ENCODE measurements around the gene PDXDC1.
"Not testable (repeated sequence)": the region's sequence is repeated elsewhere in the genome, so short reads cannot be mapped to it uniquely, and the experiment has no call there.

The PDXDC1 gene, protein sequence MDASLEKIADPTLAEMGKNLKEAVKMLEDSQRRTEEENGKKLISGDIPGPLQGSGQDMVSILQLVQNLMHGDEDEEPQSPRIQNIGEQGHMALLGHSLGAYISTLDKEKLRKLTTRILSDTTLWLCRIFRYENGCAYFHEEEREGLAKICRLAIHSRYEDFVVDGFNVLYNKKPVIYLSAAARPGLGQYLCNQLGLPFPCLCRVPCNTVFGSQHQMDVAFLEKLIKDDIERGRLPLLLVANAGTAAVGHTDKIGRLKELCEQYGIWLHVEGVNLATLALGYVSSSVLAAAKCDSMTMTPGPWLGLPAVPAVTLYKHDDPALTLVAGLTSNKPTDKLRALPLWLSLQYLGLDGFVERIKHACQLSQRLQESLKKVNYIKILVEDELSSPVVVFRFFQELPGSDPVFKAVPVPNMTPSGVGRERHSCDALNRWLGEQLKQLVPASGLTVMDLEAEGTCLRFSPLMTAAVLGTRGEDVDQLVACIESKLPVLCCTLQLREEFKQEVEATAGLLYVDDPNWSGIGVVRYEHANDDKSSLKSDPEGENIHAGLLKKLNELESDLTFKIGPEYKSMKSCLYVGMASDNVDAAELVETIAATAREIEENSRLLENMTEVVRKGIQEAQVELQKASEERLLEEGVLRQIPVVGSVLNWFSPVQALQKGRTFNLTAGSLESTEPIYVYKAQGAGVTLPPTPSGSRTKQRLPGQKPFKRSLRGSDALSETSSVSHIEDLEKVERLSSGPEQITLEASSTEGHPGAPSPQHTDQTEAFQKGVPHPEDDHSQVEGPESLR

DNA sequence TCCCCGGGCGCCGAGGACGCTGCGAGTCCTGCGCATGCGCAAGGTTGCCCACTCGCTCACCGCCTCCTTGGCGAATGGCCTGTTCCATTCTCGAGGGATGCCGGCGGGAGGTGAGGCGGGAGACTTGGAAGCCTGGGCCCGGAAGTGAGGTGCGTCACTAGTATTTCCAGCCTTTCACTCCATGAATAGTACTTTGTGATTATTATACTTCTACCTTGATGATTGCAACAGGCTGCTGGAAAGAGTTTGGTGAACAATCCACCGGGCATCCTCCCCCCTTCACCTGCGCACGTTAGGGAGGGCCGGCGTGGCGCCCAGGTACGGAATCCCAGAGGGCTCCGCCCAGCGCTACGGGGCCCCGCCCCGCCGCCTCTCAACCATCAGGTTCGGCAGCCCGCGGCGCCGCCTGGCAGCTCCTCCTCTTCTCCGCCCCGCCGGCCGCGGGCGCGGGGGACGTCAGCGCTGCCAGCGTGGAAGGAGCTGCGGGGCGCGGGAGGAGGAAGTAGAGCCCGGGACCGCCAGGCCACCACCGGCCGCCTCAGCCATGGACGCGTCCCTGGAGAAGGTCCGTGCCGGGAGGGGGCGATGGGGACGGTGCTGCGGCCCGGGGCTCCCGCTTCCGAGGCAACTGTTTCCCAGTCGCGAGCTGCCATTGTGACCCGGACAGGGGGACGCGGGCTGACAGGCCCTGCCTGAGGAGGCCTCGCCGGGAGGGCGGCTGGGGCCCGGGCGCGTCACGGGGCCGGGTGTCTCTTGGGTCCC, at the start of gene PDXDC1:
PDXDC1 (plus strand) TSS at position 371 of the 762 bp plus-strand sequence; CDS start at position 545, 174 bp downstream.
- H3K27ac ChIP-seq (ENCODE audit: low read depth, low read length): peak within 1 kb of the TSS; percentile 54
- H3K27me3 ChIP-seq (ENCODE audit: insufficient read depth, low read length); H3K36me3 ChIP-seq (ENCODE audit: insufficient read depth, low read length); H3K4me1 ChIP-seq (ENCODE audit: control insufficient read depth, insufficient read depth, low read length, unreplicated experiment): not testable (repeated sequence)
- H3K79me2 ChIP-seq (ENCODE audit: control insufficient read depth, insufficient read depth, low read length, unreplicated experiment): peaks cover 46% of the 10 kb centered on the region
- peak within 1 kb of the TSS; percentile 45 for H2AFZ ChIP-seq (ENCODE audit: low read length, unreplicated experiment)
- H3K4me3 ChIP-seq (ENCODE audit: low read depth, low read length): peak within 1 kb of the TSS; percentile 90

DNA sequence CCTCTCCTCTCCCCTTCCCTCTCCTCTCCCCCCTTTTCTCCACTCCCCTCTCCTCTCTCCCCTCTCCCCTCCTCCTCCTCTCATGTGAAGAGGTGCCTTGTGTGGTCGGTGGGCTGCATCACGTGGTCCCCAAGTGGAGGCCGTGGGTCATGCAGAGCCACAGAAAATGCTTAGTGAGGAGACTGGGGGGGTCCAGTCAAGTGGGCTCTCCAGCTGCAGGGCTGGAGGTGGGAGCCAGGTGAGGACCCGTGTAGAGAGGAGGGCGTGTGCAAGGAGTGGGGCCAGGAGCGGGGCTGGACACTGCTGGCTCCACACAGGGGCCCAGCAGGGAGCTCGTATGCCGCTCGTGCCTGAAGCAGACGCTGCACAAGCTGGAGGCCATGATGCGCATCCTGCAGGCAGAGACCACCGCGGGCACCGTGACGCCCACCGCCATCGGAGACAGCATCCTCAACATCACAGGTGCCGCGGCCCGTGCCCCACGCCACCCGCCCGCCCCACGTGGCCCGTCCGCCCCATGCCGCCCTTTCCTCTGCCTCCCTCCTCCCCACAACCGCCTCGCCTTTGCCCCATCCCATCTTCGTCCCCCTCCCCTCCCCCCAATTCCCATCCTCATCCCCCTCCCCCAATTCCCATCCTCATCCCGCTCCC, 46.6 kb upstream of the PDXDC1 start:
- not testable (repeated sequence) for H3K4me3 ChIP-seq (ENCODE audit: low read depth, low read length); H3K27me3 ChIP-seq (ENCODE audit: insufficient read depth, low read length); H3K4me1 ChIP-seq (ENCODE audit: control insufficient read depth, insufficient read depth, low read length, unreplicated experiment); H3K79me2 ChIP-seq (ENCODE audit: control insufficient read depth, insufficient read depth, low read length, unreplicated experiment); H3K36me3 ChIP-seq (ENCODE audit: insufficient read depth, low read length); H2AFZ ChIP-seq (ENCODE audit: low read length, unreplicated experiment); H3K27ac ChIP-seq (ENCODE audit: low read depth, low read length)

DNA sequence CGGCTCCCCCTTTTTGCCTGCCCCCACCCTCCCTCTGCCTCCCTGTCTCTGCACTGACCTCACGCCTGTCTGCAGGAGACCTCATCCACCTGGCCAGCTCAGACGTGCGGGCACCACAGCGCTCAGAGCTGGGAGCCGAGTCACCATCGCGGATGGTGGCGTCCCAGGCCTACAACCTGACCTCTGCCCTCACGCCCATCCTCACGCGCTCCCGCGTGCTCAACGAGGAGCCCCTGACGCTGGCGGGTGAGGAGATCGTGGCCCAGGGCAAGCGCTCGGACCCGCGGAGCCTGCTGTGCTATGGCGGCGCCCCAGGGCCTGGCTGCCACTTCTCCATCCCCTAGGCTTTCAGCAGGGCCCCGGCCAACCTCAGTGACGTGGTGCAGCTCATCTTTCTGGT, 45.6 kb upstream of the PDXDC1 start:
- H3K4me1 ChIP-seq (ENCODE audit: control insufficient read depth, insufficient read depth, low read length, unreplicated experiment); H3K4me3 ChIP-seq (ENCODE audit: low read depth, low read length); H3K79me2 ChIP-seq (ENCODE audit: control insufficient read depth, insufficient read depth, low read length, unreplicated experiment); H3K27ac ChIP-seq (ENCODE audit: low read depth, low read length); H3K36me3 ChIP-seq (ENCODE audit: insufficient read depth, low read length); H3K27me3 ChIP-seq (ENCODE audit: insufficient read depth, low read length); H2AFZ ChIP-seq (ENCODE audit: low read length, unreplicated experiment): not testable (repeated sequence)

- H3K27me3 ChIP-seq (ENCODE audit: insufficient read depth, low read length); H3K27ac ChIP-seq (ENCODE audit: low read depth, low read length); H3K36me3 ChIP-seq (ENCODE audit: insufficient read depth, low read length); H3K79me2 ChIP-seq (ENCODE audit: control insufficient read depth, insufficient read depth, low read length, unreplicated experiment); H2AFZ ChIP-seq (ENCODE audit: low read length, unreplicated experiment); H3K4me1 ChIP-seq (ENCODE audit: control insufficient read depth, insufficient read depth, low read length, unreplicated experiment); H3K4me3 ChIP-seq (ENCODE audit: low read depth, low read length): not testable (repeated sequence)
Measured at GRCh38 chr16:14930246-14930645, 44.6 kb upstream of the PDXDC1 start.

GRCh38 chr16:14930971-14931370, 43.9 kb upstream of the PDXDC1 start:
- not testable (repeated sequence) for H3K79me2 ChIP-seq (ENCODE audit: control insufficient read depth, insufficient read depth, low read length, unreplicated experiment); H3K27me3 ChIP-seq (ENCODE audit: insufficient read depth, low read length); H2AFZ ChIP-seq (ENCODE audit: low read length, unreplicated experiment); H3K4me1 ChIP-seq (ENCODE audit: control insufficient read depth, insufficient read depth, low read length, unreplicated experiment); H3K4me3 ChIP-seq (ENCODE audit: low read depth, low read length); H3K36me3 ChIP-seq (ENCODE audit: insufficient read depth, low read length); H3K27ac ChIP-seq (ENCODE audit: low read depth, low read length)

- not testable (repeated sequence) for H3K27me3 ChIP-seq (ENCODE audit: insufficient read depth, low read length); H3K4me1 ChIP-seq (ENCODE audit: control insufficient read depth, insufficient read depth, low read length, unreplicated experiment); H3K79me2 ChIP-seq (ENCODE audit: control insufficient read depth, insufficient read depth, low read length, unreplicated experiment); H2AFZ ChIP-seq (ENCODE audit: low read length, unreplicated experiment); H3K36me3 ChIP-seq (ENCODE audit: insufficient read depth, low read length); H3K4me3 ChIP-seq (ENCODE audit: low read depth, low read length); H3K27ac ChIP-seq (ENCODE audit: low read depth, low read length)
Measured at GRCh38 chr16:14932581-14933375, 42.0 kb upstream of the PDXDC1 start.

DNA sequence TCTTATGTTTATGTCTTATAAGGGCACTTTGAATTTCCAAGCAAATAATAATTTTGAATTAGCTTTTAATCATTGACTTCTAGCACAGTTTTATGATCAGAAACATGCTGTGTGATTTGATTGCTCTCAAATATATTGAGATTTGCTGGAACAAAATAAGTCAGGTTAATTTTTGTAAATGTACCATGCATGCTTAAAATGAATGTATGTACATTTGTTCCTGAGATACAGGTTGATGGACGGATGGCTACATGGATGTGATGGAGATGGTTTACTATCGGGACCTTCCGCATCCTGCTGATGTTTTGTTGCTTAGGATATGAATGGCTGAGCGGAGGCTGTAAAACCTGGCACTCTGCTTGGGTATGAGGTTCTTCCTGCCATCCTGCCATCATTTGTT, 37.7 kb upstream of the PDXDC1 start, which contains the start of gene NPIPA1:
NPIPA1 (plus strand) TSS at position 301 of the 400 bp plus-strand sequence; CDS start at position 301, 0 bp downstream.
- not testable (repeated sequence) for H2AFZ ChIP-seq (ENCODE audit: low read length, unreplicated experiment); H3K36me3 ChIP-seq (ENCODE audit: insufficient read depth, low read length); H3K4me3 ChIP-seq (ENCODE audit: low read depth, low read length); H3K79me2 ChIP-seq (ENCODE audit: control insufficient read depth, insufficient read depth, low read length, unreplicated experiment); H3K27ac ChIP-seq (ENCODE audit: low read depth, low read length); H3K27me3 ChIP-seq (ENCODE audit: insufficient read depth, low read length); H3K4me1 ChIP-seq (ENCODE audit: control insufficient read depth, insufficient read depth, low read length, unreplicated experiment)

GRCh38 chr16:14937994-14938393, 36.8 kb upstream of the PDXDC1 start:
- not testable (repeated sequence) for H3K79me2 ChIP-seq (ENCODE audit: control insufficient read depth, insufficient read depth, low read length, unreplicated experiment); H2AFZ ChIP-seq (ENCODE audit: low read length, unreplicated experiment); H3K36me3 ChIP-seq (ENCODE audit: insufficient read depth, low read length); H3K4me3 ChIP-seq (ENCODE audit: low read depth, low read length); H3K27ac ChIP-seq (ENCODE audit: low read depth, low read length); H3K27me3 ChIP-seq (ENCODE audit: insufficient read depth, low read length); H3K4me1 ChIP-seq (ENCODE audit: control insufficient read depth, insufficient read depth, low read length, unreplicated experiment)

- not testable (repeated sequence) for H3K79me2 ChIP-seq (ENCODE audit: control insufficient read depth, insufficient read depth, low read length, unreplicated experiment); H2AFZ ChIP-seq (ENCODE audit: low read length, unreplicated experiment); H3K4me3 ChIP-seq (ENCODE audit: low read depth, low read length); H3K27ac ChIP-seq (ENCODE audit: low read depth, low read length); H3K36me3 ChIP-seq (ENCODE audit: insufficient read depth, low read length); H3K4me1 ChIP-seq (ENCODE audit: control insufficient read depth, insufficient read depth, low read length, unreplicated experiment); H3K27me3 ChIP-seq (ENCODE audit: insufficient read depth, low read length)
Measured at GRCh38 chr16:14942686-14943085, 32.1 kb upstream of the PDXDC1 start.

All from ACC112 (cell line).